GM19099 (cell line): ENCODE results near the gene PFN3.

ENCODE experiments used
- POLR2A ChIP-seq: IDR thresholded peaks from 3 replicates; pipeline ENCODE4 v1.6.1; 2011; ENCODE audit warnings: low read depth; ENCODE audit not compliant: insufficient read length; ENCODE audit errors: extremely low read depth

The PFN3 gene

DNA sequence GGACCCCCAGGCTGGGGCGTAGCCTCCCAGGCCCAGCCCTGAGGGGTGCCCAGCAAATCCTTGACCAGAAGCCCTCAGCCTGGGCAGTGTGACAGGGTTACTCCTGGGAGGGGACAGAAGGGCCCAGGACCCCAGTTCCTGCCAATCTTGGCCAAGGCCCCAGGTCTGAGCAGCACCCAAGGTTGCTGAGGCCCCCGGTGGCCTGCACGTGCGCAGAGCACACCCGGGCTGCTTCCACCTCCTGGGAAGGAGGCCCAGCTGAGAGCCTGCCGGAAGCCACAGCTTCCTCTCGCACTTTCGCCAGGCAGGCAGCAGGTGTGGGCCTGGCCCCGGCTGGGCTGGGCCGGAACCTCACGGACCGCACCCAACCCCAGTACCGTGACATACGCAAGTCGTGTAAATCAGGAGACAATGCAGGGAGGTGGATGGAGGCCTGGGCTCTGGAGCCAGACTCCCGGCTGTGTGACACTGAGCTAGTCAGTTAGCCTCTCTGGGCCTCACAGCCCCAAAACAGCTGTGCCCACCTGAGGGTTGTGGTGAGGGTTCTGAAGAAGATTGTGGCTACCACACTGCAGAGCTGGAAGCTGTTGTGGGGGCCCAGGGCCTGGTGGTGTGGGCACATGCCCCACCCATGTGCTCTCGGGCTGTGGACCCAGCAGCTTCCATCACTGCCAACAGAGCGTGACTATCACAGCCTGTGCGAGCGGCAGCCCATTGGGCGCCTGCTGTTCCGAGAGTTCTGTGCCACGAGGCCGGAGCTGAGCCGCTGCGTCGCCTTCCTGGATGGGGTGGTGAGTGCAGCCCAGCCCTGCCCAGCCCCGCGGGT lies 31.1 kb upstream of the PFN3 start:
- peak; percentile 49 for TF ChIP-seq POLR2A

DNA sequence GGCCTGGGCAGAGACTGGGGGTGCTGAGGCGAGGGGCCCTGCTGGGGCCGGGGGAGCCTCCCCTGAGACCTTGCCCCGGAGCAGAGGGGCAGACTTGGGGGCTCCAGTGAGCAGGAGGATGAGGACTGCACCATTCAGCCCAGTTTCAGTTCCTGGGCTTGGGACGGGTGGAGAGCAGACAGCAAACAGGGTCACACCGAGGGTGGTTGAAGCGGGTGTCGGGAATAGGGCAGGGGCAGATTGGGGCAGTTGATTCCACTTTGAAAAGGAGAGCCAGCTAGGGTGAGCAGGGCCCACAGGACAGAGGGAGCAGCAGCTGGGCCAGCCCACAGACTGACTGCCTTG lies 30.5 kb upstream of the PFN3 start:
- no peak for TF ChIP-seq POLR2A

- no peak for TF ChIP-seq POLR2A
Measured at GRCh38 chr5:177430140-177430951, 29.9 kb upstream of the PFN3 start.

DNA sequence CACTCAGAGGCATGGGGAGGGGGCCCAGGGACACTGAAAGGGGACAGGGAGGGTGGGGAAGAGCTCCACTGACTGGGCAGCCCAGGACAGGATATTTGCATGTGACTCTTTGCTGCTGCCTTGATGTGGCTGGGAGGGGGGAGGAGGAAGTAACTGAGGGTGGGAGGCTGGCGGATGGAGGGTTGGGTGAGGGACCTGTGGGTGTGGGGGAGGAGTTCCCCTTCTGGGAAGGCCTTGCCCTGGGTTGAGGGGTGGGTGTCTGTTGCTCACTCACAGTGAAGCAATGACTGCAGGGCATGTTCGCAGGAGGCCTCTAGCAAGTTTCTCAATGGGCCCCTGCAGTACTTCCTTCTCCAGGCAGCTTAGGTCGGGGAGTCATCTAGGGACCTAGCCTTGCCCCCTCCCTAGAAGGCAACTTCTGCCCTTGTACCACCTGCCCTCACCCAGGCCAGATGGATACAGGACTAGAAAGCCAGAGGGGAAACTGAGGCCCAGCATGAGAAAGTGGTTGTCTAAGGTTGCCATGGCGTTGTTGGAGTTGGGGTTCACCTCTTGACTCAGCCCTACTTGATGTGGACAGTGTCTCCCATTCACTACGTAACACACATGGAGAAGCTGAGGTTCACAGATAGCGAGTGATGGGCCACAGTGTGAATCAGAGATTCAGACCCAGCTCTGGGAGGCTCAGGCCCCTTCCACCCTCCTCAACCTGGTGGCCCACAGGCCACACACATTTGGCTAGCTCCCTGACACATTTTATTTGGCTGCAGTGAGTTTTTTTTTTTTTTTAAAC lies 29.0 kb upstream of the PFN3 start:
- TF ChIP-seq POLR2A: no peak

- no peak for TF ChIP-seq POLR2A
Measured at GRCh38 chr5:177428574-177429217, 28.2 kb upstream of the PFN3 start.

DNA sequence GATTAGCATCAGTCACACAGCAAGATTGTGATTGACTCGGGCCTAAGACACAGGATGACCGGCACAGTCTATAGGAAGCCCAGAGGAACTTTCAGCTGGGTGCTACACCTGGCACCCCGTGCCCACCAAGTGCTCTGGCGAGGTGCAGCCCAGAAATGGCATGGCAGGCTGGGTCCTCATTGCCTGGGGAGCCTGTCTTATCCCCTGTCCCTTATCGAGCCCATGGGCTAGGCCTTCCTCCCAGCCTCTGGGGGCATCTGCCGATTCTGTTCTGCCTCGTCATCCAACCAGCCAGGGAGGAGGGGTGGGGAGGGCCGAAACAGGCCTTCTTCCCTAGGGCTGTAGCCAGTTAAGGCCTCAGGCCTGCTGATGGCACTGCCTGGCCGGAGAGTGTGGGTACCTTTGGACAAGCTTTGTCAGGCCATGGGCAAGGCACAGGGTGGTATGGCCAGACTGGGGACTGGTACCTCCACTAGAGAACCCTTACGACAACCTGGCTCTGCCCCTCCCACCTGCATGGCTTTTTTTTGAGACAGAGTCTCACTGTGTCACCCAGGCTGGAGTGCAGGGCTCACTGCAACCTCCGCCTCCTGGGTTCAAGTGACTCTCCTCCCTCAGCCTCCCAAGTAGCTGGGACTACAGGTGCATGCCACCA lies 27.6 kb upstream of the PFN3 start:
- no peak for TF ChIP-seq POLR2A

DNA sequence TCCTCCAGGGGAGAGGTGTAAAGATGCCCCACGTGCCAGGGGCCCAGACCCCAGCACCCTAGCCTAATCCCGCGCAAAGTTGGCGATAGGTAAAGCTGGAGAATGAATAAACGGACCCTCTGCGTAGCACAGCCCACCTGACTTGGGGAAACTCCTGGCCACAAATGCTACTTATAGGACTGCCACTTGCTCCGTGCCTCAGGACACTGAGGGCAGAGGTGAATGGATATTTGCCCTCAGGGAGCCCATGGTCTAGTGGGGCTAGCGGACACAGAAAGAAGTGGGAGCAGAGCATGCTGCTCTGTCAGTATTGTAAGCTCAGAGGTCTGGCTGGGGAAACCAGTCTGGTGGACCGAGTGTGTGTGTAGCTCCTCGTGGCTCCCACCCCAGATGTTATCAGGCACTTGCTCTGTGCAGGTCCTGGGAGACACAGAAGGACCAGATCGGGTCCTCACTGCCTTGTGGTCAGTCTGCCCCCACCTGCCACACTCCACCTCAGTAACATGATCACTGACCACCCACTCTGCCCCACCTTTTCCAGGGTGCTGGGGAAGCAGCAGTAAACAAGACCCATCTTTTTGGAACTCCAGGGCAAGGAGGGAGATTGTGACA lies 26.9 kb upstream of the PFN3 start:
- no peak for TF ChIP-seq POLR2A

GRCh38 chr5:177426566-177427210 lies 26.2 kb upstream of the PFN3 start, which contains the start of gene GRK6:
Gene GRK6, plus strand, starts transcription at chr5:177426676. Its CDS starts 170 bp downstream, at chr5:177426846.
- peak; percentile 66 for TF ChIP-seq POLR2A

GRCh38 chr5:177425801-177426565 lies 25.5 kb upstream of the PFN3 start:
- peak; percentile 85 for TF ChIP-seq POLR2A

DNA sequence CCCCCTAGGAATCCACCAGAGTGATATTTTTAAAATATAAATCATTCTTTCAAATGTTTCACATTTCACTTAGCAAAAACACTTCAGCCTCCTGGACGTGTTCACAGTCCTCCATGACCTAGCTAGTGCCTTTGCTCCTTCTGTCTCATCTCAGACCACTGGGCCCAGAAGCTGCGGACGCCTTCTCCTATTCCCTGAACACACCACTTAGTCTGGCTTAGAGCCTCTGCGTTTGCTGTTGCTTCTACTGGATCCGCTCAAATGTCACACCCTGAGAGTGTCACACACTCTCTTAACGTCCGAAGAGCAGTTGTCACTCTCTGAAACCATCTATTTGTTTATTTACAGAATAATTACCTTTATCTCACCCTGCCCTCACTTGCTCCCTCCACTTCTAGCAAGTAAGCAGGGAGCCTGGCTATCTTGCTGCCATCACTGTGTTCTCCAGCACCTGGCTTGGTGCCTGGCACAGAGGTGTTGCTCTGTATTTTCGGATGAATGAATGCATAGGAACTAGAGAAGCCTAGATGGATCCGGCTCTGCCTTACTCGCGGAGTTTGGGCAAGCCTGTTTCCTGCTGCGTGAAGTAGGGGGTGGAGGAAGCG lies 24.8 kb upstream of the PFN3 start:
- no peak for TF ChIP-seq POLR2A

- no peak for TF ChIP-seq POLR2A
Measured at GRCh38 chr5:177423671-177424070, 23.2 kb upstream of the PFN3 start.

DNA sequence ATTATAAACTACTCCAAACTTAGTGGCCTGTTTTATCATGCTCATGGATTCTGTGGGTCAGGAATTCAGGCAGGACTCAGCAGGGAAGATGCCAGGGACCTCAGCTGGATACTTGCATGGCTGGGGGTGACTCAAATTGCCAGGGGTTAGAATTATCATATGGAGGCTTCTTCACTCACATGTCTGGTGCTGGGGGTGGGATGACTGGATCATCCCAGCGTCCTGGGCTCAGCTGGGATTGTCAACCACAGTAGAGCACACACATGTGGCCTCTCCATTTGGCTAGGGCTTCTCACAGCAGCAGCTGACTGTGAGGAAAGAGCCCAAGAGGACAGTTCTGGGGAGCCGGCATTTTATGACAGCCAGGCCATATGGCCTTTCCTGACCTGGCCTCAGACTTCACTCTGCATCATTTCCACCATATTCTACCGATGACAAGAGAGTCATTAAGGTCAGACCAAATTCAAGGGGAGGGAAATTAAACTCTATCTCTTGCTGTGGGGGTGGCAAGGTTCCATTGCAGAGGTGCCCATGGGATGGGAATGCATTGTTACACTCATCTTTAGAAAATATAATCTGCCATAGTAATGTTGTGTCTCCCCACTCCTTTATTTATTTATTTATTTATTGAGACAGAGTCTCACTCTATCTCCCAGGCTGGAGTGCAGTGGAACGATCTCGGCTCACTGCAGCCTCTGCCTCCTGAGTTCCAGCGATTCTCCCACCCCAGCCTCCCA lies 20.8 kb upstream of the PFN3 start:
- TF ChIP-seq POLR2A: no peak
